H1 (cell line): ENCODE data around the gene PPP1R1C. TPM values are rescaled to one million over a fixed set of nuclear protein-coding genes. Genes with fewer than 3 reads are reported as not detected.

Source experiments
- polyA plus RNA-seq, 7 experiments: library from polyadenylated mRNA; depleted of rRNA in 3 of 7; stranded (reverse) in 5 of 7; unstranded in 2 of 7; fragments of >200 nt in 5 of 7; fragments of 200-250 nt in 2 of 7; gene quantifications; 1 replicate in 5 of 7; 2 replicates in 1 of 7; 4 replicates in 1 of 7; pipeline versions ENCODE4 v1.2.1 to v1.2.3, GENCODE V29; 2011 to 2013; ENCODE audit warnings: missing spikeins in 2 of 7, mixed read lengths in 2 of 7
- total RNA-seq: library from RNA; stranded (reverse); fragmentation: NEBNext Ultra II Directional; extraction: Animal tissue kit (Norgen Biotek cat#: 25700); gene quantifications from 2 replicates; pipeline ENCODE4 v1.2.1, GENCODE V29; 2021
- TF ChIP-seq, protein P1 (sequence below): fragments of 300-600 bp; sonication (generic); IDR thresholded peaks from 2 replicates; pipeline ENCODE4 v1.7.1; 2012; ENCODE audit warnings: low read length, moderate library complexity, mild to moderate bottlenecking, inconsistent platforms; ENCODE audit not compliant: insufficient replicate concordance

PPP1R1C gene
- total and polyA plus RNA-seq, 2 of the 8 experiments (the other 6 are each of a cell fraction or from before 2014, with no cell fraction given) = 1.3 to 5.3 TPM

DNA sequence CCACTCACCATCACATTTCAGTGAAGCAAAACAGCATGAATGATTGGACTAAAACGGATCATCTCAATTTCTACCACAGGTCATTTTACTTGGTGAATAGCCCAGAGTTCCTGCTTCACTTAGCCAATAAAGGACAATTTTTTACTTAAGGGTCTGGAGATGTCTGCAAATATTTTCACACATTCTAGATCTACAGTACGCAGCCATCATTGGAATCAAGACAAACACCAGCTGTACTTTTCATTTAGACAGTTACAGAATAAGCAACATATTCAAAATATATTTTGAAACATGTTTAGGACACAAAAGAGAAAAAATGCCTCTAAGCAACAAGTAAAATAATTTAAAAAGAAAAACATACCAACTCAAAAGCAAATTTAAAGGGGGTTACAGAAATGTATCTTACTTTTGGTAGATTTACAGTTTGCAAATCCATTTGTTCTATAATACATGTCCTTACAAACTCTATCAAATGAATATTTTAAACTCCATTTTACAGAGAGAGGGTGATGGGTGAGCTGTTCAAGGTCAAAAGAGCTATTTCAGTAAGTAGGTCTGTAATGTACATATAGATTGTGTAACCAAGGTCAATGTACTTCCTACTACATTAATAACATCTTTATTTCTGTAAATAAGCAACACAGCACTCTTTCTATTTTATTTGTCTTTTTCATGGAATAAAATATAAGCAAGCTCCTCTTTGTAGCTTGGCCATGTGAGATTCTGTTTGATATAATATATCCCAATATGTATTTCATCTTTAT lies 13.4 kb downstream of the PPP1R1C start (continued):
- TF ChIP-seq, protein P1, sequence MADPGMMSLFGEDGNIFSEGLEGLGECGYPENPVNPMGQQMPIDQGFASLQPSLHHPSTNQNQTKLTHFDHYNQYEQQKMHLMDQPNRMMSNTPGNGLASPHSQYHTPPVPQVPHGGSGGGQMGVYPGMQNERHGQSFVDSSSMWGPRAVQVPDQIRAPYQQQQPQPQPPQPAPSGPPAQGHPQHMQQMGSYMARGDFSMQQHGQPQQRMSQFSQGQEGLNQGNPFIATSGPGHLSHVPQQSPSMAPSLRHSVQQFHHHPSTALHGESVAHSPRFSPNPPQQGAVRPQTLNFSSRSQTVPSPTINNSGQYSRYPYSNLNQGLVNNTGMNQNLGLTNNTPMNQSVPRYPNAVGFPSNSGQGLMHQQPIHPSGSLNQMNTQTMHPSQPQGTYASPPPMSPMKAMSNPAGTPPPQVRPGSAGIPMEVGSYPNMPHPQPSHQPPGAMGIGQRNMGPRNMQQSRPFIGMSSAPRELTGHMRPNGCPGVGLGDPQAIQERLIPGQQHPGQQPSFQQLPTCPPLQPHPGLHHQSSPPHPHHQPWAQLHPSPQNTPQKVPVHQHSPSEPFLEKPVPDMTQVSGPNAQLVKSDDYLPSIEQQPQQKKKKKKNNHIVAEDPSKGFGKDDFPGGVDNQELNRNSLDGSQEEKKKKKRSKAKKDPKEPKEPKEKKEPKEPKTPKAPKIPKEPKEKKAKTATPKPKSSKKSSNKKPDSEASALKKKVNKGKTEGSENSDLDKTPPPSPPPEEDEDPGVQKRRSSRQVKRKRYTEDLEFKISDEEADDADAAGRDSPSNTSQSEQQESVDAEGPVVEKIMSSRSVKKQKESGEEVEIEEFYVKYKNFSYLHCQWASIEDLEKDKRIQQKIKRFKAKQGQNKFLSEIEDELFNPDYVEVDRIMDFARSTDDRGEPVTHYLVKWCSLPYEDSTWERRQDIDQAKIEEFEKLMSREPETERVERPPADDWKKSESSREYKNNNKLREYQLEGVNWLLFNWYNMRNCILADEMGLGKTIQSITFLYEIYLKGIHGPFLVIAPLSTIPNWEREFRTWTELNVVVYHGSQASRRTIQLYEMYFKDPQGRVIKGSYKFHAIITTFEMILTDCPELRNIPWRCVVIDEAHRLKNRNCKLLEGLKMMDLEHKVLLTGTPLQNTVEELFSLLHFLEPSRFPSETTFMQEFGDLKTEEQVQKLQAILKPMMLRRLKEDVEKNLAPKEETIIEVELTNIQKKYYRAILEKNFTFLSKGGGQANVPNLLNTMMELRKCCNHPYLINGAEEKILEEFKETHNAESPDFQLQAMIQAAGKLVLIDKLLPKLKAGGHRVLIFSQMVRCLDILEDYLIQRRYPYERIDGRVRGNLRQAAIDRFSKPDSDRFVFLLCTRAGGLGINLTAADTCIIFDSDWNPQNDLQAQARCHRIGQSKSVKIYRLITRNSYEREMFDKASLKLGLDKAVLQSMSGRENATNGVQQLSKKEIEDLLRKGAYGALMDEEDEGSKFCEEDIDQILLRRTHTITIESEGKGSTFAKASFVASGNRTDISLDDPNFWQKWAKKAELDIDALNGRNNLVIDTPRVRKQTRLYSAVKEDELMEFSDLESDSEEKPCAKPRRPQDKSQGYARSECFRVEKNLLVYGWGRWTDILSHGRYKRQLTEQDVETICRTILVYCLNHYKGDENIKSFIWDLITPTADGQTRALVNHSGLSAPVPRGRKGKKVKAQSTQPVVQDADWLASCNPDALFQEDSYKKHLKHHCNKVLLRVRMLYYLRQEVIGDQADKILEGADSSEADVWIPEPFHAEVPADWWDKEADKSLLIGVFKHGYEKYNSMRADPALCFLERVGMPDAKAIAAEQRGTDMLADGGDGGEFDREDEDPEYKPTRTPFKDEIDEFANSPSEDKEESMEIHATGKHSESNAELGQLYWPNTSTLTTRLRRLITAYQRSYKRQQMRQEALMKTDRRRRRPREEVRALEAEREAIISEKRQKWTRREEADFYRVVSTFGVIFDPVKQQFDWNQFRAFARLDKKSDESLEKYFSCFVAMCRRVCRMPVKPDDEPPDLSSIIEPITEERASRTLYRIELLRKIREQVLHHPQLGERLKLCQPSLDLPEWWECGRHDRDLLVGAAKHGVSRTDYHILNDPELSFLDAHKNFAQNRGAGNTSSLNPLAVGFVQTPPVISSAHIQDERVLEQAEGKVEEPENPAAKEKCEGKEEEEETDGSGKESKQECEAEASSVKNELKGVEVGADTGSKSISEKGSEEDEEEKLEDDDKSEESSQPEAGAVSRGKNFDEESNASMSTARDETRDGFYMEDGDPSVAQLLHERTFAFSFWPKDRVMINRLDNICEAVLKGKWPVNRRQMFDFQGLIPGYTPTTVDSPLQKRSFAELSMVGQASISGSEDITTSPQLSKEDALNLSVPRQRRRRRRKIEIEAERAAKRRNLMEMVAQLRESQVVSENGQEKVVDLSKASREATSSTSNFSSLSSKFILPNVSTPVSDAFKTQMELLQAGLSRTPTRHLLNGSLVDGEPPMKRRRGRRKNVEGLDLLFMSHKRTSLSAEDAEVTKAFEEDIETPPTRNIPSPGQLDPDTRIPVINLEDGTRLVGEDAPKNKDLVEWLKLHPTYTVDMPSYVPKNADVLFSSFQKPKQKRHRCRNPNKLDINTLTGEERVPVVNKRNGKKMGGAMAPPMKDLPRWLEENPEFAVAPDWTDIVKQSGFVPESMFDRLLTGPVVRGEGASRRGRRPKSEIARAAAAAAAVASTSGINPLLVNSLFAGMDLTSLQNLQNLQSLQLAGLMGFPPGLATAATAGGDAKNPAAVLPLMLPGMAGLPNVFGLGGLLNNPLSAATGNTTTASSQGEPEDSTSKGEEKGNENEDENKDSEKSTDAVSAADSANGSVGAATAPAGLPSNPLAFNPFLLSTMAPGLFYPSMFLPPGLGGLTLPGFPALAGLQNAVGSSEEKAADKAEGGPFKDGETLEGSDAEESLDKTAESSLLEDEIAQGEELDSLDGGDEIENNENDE = no peak
